GM18499 (cell line): ENCODE results near the gene NOBOX.
A peak's percentile ranks its signal among the peaks of the same experiment; 100 is the strongest.
"Not testable (repeated sequence)": the region's sequence is repeated elsewhere in the genome, so short reads cannot be mapped to it uniquely, and the experiment has no call there.

ENCODE experiments used
- ATAC-seq: cut with Tn5 transposase; IDR thresholded peaks from one replicate; pipeline ENCODE4 v1.9.1; 2021; ENCODE audit warnings: moderate number of reproducible peaks; ENCODE audit not compliant: insufficient read depth, unreplicated experiment

NOBOX gene

DNA sequence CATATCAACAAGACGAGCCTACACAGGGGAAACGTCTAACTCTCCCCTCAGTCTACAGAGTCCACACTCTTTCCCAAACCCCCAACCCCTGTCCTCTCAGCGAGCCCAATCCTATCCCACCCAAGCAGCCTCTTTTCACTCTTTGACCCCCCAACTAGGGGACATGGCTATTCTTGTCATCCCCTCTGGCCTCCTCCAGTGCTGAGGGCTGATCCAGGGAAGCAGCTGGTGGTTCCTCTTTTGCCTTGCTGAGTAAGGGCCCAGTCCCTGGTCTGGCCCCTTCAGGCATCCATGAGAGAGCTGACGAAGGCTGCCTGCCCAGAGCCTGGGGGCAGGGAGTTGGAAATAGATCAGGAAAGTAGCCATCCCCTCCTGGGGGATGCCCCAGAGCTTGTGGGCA, 6.4 kb downstream of the NOBOX start:
- ATAC-seq: no peak

DNA sequence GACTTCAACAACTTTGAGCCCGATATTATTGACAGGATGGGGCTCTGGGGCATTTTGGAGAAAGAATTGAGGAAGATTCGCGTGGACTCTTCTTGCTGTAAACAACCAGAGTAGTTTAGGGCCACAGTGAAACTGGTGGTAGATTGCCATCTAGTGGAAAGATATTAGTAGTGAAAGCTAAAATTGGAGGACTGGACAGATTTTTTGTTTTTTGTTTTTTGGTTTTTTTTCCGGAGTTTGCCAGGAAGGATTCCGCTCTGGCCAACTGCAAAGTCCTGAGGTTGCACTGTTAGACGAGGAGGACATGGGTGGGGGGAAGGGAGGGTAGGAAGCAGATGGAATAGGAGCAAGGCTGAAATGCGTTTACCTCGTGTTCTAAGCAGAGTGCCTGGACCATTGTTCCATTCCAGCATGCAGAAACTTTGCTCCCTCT, 11.7 kb downstream of the NOBOX start:
- ATAC-seq: no peak

DNA sequence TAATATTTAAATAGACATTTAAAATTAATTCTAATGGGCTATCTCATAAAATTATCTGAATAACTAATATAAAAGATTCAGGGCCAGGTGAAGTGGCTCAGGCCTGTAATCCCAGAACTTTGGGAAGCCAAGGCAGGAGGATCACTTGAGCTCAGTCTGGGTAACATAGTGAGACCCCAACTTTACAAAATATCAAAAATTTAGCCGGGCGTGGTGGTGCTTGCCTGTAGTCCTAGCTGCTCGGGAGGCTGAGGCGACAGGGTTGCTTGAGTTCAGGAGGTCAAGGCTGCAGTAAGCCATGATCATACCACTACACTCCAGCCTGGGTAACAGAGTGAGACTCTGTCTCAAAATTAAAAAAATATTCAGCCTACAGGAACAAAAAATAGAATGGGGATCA, 12.5 kb downstream of the NOBOX start:
- ATAC-seq: no peak

DNA sequence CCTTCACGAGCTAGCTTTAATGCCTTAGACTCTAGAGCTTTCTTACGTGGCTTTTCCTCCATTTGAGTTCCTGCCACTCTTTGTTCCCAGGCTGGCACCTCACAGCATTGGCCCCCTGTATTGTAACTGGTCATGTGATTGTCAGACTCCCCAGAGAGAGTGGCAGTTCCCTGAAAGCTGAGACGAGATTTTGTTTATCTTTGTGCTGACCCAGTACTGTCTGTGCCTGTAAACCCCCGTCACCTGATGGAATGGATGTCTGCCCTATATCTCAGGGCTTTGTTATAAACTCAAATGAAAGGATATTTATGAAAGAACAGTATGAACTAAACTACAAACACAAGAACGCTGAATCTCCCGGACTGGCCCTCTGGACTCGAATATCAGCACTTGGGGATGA, 13.0 kb downstream of the NOBOX start:
- no peak for ATAC-seq

DNA sequence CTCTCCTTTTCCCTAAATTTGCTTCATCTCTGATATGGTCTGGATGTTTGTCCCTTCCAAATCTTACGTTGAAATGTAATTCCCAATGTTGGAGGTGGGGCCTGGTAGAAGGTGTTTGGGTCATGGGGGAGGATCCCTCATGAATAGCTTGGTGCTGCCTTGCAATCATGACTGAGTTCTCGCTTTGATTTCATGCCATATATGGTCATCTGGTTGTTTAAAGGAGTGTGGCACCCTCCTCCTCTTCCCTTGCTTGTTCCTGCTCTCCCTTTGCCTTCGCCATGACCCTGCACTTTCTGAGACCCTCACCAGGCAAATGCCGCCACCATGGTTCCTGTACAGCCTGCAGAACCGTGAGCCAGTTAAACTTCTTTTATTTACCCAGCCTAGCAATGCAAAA, 14.5 kb downstream of the NOBOX start:
- no peak for ATAC-seq

DNA sequence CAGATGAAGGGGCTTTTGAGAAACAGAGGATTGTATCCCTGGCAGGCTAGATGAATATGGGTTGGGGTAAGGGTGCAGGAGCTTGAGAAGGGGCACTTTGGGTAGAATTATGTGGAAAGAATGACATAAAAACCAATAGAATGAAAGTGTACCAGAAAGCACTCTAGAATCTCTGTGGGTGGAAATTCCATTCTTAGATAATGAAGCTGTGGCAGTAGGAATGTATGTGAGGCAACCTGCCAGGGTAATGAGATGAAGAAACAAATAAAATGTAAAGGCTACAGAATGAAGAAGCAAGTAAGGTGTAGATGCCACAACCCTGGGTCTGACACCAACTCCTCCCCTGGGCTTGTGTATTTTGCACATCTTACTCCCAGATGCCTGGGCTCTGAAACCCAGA, 16.8 kb downstream of the NOBOX start:
- no peak for ATAC-seq

DNA sequence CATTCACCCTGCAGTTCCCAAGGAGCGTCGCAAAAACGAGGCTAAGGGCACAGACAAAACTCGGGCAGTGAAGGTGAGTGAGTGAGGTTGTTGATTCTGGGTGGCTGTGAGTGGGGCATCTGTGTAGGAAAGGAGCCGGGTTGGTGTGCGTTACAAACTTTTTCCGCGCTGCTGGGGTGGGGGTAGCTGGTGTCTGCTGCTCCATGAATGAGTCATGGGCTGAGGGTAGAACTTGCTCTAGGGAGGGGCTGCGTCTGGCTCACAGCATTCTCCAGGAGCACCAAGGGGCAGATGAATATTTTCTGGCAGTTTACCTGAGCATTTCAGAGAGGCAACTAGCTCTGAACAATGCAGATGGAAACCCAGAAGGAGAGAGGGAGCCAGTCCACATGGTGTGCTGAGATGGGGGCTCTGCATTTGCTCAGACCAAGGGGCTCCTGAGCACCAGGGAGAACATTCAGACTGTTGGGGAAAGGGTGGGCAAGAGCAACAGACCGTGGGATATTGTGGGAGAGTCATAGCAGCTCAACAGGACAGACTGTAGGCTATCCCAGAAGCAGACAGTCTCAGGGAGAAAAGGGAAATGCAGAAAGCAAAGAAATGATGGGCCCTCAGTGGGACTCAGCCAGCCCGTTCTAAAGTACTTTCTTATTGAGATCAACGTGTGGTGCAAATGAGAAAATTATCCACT, 18.8 kb downstream of the NOBOX start:
- peak; percentile 22 for ATAC-seq

DNA sequence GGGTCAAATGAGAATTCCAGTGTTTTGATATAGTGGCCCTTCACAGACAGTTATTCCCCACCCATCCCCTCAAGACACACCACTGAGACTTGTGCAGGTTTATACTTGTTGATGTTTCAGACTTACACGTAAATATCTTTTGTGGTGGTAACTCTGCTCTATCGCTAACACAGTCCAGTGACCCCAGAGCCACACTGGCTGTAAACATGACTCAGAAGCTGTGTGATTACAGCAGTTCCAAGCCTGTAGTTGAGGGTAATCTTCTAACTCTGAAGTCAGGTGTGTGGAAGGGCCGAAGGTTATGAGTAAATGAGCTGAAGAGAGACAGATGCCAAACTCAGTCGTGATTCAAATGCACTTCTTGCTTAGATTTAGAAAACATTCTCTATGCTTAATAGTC, 19.4 kb downstream of the NOBOX start:
- ATAC-seq: peak; percentile 92

DNA sequence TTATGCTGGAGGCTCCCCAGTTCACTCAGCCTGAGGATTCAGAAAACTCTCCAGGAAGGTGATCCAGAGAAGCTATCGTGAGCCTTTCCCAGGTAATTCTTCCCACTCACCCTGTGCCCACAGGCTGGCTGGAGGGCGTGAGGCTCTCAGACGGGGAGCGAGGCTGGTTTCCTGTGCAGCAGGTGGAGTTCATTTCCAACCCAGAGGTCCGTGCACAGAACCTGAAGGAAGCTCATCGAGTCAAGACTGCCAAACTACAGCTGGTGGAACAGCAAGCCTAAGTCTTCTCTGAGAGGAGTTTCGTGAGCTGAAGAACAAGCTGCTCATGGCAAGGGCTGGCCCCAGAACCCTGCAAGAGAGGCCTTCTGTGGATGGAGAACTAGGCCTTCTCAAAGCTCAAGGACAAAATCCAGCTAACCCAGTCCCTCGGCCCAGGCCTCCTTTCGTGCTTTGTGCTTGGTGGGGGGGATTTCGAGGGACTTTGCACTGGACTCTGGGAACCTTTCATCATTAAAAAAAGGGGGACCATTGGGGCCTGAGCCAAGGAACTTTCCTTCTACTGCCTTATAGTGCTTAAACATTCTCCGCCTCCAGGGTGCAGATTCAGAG, 23.6 kb downstream of the NOBOX start:
- ATAC-seq: no peak

DNA sequence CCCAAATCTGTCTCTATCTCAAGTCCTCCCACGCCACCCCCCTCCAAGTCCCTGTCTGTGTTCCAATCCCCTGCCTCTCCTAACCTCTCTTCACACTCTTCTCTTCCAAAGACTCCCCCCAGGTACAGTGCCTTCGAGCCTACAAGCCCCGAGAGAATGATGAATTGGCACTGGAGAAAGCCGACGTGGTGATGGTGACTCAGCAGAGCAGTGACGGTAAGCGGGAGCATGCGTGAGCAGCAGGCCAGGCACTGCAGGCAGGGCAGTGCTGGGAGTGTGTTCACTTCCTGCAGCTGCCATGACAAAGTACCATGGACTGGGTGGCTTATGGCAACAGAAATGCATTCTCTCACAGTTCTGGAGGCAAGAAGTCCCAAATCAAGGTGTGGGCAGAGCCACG, 24.8 kb downstream of the NOBOX start:
- ATAC-seq: no peak

DNA sequence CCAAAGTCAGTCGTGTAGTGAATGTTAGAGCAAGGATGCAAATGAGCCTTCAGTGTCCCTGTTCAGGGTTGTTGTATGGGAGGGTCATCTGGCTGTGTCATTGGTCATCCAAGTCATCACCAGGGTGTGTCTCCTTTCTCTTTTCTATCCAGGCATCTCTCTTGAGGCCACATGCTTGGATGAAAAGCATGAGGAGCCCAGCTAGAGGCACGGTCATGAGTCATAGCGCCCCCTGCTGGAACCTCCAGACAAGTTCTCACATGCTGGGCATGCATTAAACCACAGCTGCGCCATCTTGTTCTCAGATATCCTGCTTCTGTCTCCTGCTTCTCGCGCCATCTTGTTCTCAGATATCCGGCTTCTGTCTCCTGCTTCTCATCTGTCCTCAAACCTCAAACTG, 34.3 kb downstream of the NOBOX start:
- ATAC-seq: not testable (repeated sequence)

DNA sequence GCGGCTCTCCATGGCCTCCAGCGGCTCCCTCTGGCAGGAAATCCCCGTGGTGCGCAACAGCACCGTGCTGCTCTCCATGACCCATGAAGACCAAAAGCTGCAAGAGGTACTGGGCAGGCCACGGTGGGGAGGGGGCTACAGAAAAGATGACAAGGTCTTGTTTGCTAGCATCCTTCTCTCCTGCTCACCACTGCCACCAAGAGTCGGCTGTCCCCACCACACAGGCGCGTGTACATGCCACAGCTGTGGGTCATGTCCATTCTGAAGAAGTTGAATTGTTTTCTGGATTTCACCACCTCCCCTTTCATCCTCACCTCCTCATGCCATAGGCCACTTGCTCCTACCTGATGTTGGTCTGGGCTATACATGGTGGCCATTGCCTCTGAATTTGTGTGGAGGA, 36.2 kb downstream of the NOBOX start:
- not testable (repeated sequence) for ATAC-seq

DNA sequence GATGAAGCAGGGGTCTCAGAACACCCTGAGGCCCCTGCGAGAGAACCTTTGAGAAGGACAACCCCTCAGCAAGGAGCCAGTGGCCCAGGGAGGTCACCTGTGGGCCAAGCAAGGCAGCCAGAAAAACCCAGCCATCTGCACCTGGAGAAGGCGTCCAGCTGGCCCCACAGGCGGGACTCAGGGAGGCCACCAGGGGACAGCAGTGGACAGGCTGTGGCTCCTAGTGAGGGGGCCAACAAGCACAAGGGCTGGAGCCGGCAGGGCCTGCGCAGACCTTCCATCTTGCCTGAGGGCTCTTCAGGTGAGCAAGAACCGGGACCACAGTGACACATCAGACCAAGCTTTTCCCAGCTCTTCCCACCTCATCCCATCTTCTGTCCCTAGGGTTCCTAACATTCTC, 38.0 kb downstream of the NOBOX start:
- ATAC-seq: not testable (repeated sequence)

DNA sequence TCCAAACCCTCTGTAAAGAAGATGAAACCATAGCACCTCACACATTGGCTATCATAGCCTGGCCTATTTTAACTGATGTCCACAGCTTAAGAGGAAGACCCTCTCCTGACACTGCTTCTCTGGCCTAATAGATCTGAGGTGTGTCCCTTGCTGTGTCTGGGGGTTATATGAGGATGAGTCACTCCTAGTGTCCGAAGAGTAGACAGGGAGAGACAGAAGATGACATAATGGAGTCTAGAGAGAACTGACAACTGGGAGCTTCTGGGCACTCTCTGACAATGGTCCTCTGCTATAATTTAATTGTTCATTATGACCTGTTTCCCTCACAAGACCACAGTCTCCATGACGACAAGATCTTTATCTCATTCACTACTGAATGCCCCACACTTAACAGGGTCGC, 41.4 kb downstream of the NOBOX start:
- not testable (repeated sequence) for ATAC-seq

DNA sequence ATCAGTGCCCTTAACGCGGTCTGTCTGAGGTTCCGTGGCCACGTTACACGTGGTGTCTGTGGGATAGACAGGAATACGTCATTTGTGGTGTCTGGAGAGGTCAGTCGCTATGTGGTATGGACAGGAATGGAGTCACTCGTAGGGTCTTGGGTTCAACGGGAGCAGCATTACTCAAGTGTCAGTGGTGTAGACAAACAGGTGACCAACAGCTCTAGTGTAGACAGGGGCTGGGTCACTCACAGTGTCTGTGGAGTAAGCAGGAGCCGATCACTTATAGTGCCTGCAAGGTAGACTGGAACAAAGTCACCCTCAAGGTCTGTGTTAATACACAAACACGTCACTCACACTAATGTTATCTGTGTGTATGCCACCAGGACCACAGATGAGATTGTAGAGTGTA, 46.6 kb downstream of the NOBOX start:
- ATAC-seq: not testable (repeated sequence)

DNA sequence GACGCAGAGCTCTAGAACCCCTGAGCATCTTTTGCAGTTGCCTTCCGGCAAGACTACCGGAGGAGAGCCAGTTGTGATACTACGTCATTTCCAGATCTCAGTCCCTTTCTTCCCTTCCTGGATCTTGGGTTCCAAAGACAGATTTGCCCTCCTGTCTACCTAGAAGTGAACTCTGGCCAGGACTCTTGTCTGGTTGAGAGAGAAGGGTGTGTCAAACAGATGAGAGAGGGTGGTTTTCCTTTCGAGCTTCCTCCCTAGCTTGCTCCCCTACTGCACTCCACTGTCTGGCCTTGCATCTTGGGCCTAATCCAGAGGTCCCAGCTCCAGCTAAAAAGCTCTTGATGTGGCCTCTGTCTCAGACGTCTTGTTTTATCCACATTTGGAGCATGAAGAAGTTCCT, 47.3 kb downstream of the NOBOX start:
- not testable (repeated sequence) for ATAC-seq

DNA sequence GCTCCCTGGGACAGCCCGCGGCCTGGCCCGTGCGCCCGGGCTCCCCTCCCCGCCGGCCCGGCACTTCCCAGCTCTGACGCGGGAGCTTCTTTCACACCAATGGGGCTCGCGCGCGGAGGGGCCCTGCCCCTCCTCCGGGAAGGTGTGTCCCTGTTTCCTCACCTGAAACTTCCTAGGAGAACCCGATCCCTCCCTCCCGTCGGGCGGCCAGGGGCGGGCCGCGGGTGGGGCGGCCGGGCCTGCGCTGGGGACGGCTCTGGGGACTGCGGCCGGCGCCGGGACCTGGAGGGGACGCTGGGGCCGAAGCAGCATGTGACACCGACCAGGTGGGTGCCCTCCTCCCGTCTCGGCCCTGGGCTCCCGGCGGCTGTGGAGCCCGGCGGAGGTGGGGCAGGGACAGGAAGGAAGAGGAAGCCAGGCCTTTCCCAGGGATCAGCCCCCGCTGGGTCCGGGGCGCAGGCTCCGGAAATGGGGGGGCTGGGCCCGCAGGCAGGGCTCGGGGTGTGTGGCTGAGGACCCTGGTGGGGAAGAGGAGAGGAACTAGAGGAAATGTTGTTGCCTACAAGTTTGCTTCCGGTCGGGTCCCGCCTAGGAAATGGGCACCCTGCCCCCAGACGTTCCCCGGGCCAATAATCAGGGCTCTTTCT, 48.2 kb downstream of the NOBOX start, which contains the start of gene ARHGEF5:
Gene ARHGEF5, plus strand, starts transcription at position 227 of the 647 bp plus-strand sequence. CDS start 7,268 bp downstream, outside the sequence.
- peak; percentile 45 for ATAC-seq

DNA sequence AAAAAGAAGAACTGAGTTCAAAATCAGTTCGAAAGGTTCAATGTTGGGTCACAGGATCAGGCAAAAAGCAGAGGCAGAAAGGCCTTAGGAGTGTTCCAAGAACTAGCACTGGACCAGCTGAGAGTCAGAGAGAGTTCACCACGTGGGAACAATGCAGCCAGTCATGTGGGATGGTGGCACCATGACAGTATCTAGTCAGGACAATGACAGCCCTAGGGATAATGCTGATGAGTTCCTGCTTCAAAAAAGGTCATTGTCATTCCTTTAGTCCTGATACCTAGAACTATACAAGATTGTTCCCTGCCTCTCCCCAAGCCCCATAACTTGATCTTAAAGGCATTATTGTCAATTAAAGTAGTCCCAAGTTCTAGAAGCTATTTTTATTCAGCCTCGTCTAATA, 51.8 kb downstream of the NOBOX start:
- not testable (repeated sequence) for ATAC-seq

DNA sequence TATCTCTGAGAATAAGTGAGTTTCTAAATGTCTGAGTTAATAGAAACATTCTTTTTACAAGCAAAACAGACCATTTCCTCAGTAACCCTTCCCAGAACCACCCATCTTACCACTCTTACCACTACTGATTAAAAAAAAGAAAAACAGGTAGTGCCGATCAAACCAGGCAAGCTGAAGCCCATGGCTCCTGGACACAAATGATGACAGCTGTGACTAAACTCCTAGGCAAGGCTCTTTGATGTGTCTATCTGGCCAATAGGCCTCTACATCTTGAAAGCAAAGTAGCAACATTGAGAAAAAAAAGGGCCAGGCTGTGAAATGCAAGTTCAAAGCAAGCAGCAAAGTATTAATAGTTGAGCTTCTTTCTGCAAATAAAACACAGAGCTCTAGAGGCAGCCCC, 54.9 kb downstream of the NOBOX start:
- peak; percentile 34 for ATAC-seq
